RKO (cell line): Measurements from ENCODE around the gene EXOC8.
"Not testable (repeated sequence)": the region's sequence is repeated elsewhere in the genome, so short reads cannot be mapped to it uniquely, and the experiment has no call there.

Experiments used
- DNase-seq: peaks from one replicate; pipeline ENCODE4 v3.0.0-alpha.2; 2016; ENCODE audit warnings: low spot score

EXOC8 gene

DNA sequence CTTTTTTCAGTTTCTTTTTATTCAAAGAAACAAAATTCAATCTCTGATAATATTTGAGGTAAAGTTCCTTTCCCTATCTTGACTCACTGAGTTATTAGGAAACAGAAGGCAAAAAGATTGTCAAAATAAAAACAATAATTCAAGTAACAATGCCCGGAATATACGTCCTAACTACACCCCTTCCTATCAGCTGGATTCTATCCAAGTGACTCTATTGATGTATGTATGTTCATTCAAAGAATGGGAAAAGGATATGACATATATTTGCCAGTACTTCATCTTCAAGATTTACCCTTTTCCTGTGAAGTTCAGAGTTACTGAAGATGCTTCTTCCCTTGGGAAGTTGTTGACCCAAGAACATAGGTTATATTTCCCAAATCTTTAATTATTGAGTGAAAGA, 14.2 kb upstream of the EXOC8 start:
- DNase-seq = no peak

DNA sequence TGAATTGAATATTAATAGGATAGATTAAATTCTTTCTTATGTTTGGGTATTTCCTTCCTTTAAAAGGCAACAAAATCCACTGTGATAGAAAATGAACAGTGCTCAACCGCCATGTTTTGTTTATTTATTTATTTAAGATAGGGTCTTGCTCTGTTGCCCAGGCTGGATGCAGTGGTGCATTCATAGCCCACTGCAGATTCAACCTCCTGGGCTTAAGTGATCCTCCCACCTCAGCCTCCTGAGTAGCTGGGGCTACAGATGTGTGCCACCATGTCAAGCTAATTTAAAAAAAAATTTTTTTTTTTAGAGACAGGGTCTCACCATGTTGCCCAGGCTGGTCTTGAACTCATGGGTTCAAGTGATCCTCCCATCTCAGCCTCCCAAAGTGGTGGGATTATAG, 11.2 kb upstream of the EXOC8 start:
- DNase-seq = not testable (repeated sequence)

GRCh38 chr1:231348442-231348841, 10.8 kb upstream of the EXOC8 start:
- DNase-seq = no peak

- DNase-seq = no peak
Measured at GRCh38 chr1:231347961-231348360, 10.3 kb upstream of the EXOC8 start.

DNA sequence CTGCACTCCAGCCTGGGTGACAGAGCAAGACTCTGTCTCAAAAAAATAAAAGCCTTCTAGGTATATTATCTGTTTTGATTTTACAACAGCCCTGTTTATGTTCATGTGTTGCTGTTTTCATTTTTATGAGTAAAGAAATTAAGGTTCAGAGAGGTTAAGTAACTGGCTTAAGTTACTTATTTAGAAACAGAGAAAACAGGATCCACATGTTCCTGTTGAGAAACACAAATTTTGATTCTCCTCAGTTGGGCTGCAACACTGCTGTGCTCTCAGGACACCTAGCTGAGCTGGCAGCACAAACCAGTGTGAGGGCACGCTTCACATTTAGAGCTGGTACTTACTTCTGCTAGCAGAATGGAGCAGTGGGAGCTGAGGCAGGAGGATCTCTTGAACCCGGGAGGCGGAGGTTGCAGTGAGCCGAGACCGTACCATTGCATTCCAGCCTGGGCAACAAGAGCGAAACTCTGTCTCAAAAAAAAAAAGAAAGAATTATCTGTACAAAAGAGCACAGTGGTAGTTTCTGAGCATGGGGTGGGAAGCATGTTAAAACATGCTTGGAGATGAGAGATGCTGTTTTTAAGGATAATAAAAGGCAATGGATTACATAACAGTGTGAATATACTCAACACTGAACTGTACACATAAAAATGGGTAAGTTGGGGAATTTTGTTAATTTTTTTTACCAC, 2.8 kb upstream of the EXOC8 start:
- DNase-seq = no peak

DNA sequence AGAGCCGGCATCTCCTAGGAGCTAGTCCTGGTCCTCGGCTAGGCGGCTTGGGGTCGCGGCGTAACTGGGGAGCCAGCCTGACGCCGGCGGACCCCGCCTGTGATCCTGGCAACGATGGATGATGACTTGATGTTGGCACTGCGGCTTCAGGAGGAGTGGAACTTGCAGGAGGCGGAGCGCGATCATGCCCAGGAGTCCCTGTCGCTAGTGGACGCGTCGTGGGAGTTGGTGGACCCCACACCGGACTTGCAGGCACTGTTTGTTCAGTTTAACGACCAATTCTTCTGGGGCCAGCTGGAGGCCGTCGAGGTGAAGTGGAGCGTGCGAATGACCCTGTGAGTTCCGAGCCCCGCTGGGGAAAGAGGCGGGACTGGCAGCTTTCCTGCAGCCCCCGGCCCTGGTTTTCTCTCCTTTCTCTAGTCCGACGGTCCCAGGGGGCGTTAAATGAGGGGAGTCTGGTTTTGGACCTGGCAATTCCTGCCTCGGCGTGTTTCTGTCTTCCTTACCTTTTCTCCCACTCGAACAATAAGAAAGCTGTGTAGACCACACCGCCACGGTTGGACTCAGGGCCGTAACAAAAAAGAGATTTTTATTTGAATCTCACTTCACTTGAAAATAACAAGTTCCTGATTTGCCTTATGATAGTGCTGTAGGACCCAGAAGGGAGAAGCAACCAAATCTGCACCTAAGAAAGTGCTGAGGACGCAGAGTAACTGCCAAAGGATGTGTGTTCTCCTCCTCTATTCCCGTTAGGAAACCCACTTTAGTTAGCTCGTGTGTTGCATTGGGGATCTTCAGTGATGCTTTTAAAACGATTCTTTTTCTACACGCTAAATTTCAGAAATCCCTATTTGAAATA, 847 bp upstream of the EXOC8 start, which contains the start of gene SPRTN:
TSS of gene SPRTN (plus strand) at position 24 of the 859 bp plus-strand sequence. CDS start at position 115, 91 bp downstream.
- peak; percentile 49 for DNase-seq

GRCh38 chr1:231337043-231337471, 595 bp downstream of the EXOC8 start:
- DNase-seq = peak; percentile 35

DNA sequence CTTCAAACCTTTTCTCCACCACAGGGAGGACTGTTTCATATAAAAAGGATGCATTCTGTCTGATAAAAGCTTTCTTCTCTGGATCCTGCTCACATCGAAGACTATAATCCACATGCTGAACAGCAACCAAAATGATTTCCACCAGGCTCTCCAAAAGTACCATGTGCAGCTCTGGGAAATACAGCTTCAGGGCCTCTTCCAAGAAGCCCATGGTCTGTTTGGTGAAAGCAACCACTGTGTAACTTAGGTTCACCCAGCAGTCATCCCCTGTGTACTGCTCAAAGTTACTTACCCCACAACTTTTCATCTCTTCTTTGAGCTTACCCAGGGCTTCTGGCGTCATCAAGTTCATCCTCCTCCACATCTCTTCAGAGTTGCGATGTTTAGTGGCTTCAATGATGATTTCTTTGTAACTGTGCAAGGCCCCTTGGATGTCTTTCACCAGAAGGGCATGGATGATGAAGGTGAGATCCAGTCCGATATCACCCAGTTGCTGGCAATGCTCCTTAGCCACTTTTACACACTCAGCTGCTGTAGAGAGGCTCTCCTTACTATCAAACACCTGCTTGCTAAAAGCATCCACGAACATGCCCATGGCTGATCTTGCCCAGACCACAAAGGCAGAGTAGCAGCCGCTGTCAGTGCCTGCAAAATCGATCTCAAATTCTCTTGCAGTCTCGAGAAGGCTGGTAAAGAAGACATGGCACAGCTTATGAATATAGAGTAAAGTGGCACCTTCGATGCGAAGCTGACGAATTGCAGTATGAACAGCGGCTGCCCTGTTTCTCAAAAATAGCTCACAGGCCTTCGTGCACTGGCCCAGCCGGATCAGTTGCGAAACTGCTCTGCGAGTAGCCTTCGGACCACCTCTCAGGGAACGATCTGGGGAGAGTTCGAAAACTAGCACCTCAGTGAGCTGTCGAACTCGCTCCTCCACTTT, 1.7 kb downstream of the EXOC8 start:
- DNase-seq = peak; percentile 50

DNA sequence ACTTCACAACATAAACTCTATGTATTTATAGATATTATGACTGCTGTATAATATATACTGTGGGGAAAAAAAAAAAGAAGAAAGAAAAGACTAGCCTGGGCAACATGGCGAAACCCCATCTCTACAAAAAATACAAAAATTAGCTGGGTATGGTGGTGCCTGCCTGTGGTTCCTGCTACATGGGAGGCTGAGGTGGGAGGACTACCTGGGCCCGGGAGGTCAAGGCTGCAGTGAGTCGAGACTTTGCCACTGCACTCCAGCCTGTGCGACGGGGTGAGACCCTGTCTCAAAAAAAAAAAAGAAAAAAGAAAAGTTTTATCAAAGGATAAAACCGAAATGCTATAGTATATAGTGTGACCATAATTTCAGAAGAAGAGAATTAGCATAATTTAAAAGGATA, 2.7 kb downstream of the EXOC8 start:
- no peak for DNase-seq

- DNase-seq = no peak
Measured at GRCh38 chr1:231334079-231334666, 3.5 kb downstream of the EXOC8 start.

DNA sequence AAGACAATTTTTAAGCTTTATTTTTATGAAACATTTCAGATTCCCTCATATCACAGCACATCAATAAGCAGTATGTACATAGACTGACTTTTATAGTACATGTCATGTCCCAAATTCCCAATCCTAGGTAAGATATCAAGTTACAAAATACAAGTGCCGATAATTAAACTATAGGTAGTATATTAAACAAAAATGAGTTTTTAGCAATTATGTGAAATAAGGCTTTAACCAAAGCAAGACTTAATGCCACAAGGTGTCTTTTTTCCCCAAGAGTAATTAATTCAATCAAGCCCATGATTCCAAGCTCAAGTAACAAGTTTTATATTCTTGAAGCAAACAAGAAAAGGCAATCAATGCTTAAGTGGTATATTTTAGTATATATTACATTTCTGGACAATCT, 4.9 kb downstream of the EXOC8 start:
- no peak for DNase-seq

DNA sequence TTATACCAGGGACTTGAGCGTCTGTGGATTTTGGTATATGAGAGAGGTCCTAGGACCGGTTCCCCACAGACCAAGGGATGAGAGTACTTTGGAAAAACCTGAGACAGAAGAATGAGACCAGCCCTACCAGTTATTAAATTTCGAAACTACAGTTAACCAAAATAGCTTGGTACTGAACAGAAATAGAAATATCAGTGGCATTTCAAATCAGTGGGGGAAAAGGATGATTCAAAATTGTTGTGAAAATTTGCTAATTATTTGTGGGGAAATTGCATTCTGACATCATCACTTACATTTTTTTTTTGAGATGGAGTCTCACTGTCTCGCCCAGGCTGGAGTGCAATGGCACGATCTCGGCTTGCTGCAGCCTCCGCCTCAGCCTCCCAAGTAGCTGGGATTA, 8.2 kb downstream of the EXOC8 start:
- no peak for DNase-seq

- no peak for DNase-seq
Measured at GRCh38 chr1:231327617-231328016, 10.0 kb downstream of the EXOC8 start.

- no peak for DNase-seq
Measured at GRCh38 chr1:231326248-231326647, 11.4 kb downstream of the EXOC8 start.

DNA sequence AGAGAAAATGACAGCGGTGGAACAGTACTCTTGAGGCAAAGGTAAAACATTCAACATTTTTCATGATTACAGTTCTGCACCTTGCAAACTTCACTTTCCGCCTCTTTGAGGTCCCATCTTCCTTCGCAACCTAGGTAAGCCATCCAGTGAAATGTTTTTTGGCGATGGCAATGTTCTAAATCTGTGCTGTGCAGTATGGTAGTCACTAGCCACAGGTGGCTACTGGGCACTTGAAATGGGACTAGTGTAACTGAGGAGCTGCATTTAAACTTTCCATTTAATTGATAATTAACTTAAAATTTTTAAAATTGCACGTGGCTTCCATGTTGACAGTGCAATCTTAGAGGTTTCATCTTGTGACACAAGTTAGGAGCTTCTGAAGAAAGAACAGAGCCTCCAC, 13.0 kb downstream of the EXOC8 start:
- no peak for DNase-seq

DNA sequence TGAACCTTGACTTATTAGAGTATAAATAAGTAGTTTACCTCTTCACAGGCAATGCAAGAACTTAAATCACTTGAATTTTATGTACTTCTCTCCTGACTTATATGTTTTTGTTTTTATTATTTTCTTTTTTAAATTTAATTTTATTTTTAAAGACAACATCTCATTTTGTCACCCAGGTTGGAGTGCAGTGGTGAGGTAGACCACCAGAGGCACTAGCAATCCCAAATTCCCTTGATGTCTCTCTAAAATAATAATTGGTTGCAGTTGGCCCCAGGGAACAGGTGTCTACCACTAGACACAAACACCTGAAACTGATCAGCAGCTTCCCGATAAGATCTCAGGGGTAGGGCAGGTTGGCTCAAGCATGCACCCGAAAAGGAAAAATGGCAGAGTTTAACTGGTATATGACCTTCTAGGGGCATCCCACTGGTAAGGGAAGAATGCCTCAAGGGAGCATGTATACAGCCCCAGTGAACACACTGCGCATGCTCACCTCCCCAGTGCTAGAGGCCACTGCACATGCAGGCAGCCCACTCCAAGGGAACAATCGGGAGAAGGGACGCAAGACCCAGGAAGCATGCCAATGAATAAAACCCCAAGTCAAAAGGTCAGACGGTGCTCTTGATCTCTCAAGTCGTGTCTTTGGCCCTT, 14.6 kb downstream of the EXOC8 start:
- DNase-seq = no peak

- DNase-seq = no peak
Measured at GRCh38 chr1:231319080-231319479, 18.6 kb downstream of the EXOC8 start.

GRCh38 chr1:231318568-231318967, 19.1 kb downstream of the EXOC8 start:
- no peak for DNase-seq

DNA sequence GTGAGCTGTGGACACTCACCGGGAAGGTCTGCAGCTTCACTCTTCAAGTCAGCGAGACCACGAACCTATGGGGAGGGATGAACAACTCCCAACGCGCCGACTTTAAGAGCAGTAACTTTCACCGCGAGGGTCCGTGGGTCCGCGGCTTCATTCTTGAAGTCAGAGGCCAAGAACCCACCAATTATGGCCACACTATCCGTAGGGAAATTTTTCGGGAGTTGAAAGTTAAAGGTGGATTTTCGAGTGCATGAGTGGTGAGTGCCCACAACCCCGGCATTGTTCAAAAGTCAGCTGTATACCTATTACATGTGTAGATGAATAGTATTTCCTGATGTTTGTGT, 19.7 kb downstream of the EXOC8 start:
- no peak for DNase-seq

DNA sequence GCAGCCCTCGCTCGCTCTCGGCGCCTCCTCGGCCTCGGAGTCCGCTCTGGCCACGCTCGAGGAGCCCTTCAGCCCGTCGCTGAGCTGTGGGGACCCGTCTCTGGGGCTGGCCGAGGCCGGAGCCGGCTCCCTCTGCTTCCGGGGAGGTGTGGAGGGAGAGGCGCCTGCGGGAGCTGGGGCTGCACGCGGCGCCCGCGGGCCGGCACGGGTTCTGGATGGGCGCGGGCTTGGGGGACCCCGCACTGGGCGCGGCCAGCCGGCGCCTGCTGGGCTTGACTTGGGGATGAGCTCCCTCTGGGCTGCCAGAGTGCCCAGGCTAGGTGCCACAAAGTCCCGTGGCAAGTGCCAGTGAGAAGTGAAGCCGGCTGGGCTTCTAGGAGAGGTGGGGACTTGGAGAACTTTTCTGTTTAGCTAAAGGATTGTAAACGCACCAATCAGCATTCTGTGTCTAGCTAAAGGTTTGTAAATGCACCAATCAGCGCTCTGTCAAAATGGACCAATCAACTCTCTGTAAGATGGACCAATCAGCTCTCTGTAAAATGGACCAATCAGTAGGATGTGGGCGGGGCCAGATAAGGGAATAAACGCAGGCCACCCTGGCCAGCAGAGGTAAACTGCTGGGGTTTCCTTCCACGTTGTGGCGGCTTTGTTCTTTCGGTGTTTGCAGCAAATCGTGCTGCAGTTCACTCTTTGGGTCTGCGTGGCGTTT, 20.2 kb downstream of the EXOC8 start:
- no peak for DNase-seq

- no peak for DNase-seq
Measured at GRCh38 chr1:231315887-231316286, 21.8 kb downstream of the EXOC8 start.
